Osteocyte (in vitro differentiated cells): Measurements from ENCODE around the gene COPS3. TPM values are rescaled to one million over a fixed set of nuclear protein-coding genes. Genes with fewer than 3 reads are reported as not detected.
"Not testable (repeated sequence)": the region's sequence is repeated elsewhere in the genome, so short reads cannot be mapped to it uniquely, and the experiment has no call there.

Experiments
- DNase-seq: peaks from one replicate; pipeline ENCODE4 v3.0.0; 2021; ENCODE audit warnings: mixed read lengths; ENCODE audit not compliant: unreplicated experiment; ENCODE audit errors: extremely low spot score
- H3K27ac Mint-ChIP-seq: one replicate; pipeline ENCODE4 v1.8.0; 2021; ENCODE audit warnings: mild to moderate bottlenecking, mixed read lengths; ENCODE audit not compliant: unreplicated experiment
- H3K27me3 Mint-ChIP-seq: one replicate; pipeline ENCODE4 v1.8.0; 2021; ENCODE audit warnings: mixed read lengths; ENCODE audit not compliant: unreplicated experiment
- H3K36me3 Mint-ChIP-seq: one replicate; pipeline ENCODE4 v1.8.0; 2021; ENCODE audit warnings: mixed read lengths; ENCODE audit not compliant: unreplicated experiment
- H3K4me1 Mint-ChIP-seq: one replicate; pipeline ENCODE4 v1.8.0; 2021; ENCODE audit warnings: mixed read lengths; ENCODE audit not compliant: unreplicated experiment
- H3K4me3 Mint-ChIP-seq: one replicate; pipeline ENCODE4 v1.8.0; 2021; ENCODE audit warnings: mild to moderate bottlenecking, moderate library complexity, mixed read lengths; ENCODE audit not compliant: unreplicated experiment
- H3K9me3 Mint-ChIP-seq: one replicate; pipeline ENCODE4 v1.8.0; 2021; ENCODE audit warnings: mixed read lengths; ENCODE audit not compliant: unreplicated experiment
- CTCF ChIP-seq: fragments of 200-600 bp; sonication (generic); IDR thresholded peaks from 2 replicates; pipeline ENCODE4 v1.5.0; 2021; ENCODE audit warnings: antibody characterized with exemption, mild to moderate bottlenecking, moderate library complexity
- total RNA-seq: library from RNA; stranded (reverse); gene quantifications from 2 replicates; pipeline ENCODE4 v1.2.1, GENCODE V29; 2021

COPS3 gene
- total RNA-seq, 1 donor from 2014 or later, result 55.9 TPM

- no peak for TF ChIP-seq CTCF
- H3K36me3 Mint-ChIP-seq, result no peaks in the 10 kb centered on the region
- no peaks in the 10 kb centered on the region for H3K9me3 Mint-ChIP-seq
- H3K4me3 Mint-ChIP-seq, result no peak overlapping the region
- H3K4me1 Mint-ChIP-seq, result peaks cover 13% of the 10 kb centered on the region
- H3K27me3 Mint-ChIP-seq, result no peaks in the 10 kb centered on the region
- no peak for DNase-seq
- peak overlapping the region; percentile 47 for H3K27ac Mint-ChIP-seq
These were observed 24.3 kb upstream of the COPS3 start for GRCh38 chr17:17305281-17305801.

- peaks cover 15% of the 10 kb centered on the region for H3K4me1 Mint-ChIP-seq
- no peak overlapping the region for H3K27ac Mint-ChIP-seq
- no peaks in the 10 kb centered on the region for H3K36me3 Mint-ChIP-seq
- no peaks in the 10 kb centered on the region for H3K27me3 Mint-ChIP-seq
- H3K4me3 Mint-ChIP-seq, result peak overlapping the region; percentile 72
- DNase-seq, result no peak
- no peaks in the 10 kb centered on the region for H3K9me3 Mint-ChIP-seq
- no peak for TF ChIP-seq CTCF
These were observed 23.5 kb upstream of the COPS3 start for GRCh38 chr17:17304521-17304985.

GRCh38 chr17:17303847-17304490, 22.9 kb upstream of the COPS3 start:
- Mint-ChIP-seq H3K36me3 (no peaks in the 10 kb centered on the region), H3K27me3 (no peaks in the 10 kb centered on the region), H3K27ac (no peak overlapping the region), H3K4me1 (peaks cover 15% of the 10 kb centered on the region), H3K4me3 (peak overlapping the region; percentile 72), H3K9me3 (no peaks in the 10 kb centered on the region)
- DNase-seq, result no peak
- no peak for TF ChIP-seq CTCF

- no peak for TF ChIP-seq CTCF
- Mint-ChIP-seq H3K4me1 (peaks cover 20% of the 10 kb centered on the region), H3K4me3 (peak within 1 kb of the TSS; percentile 85), H3K27ac (peak within 1 kb of the TSS; percentile 72), H3K36me3 (no peaks in the 10 kb centered on the region), H3K9me3 (no peaks in the 10 kb centered on the region), H3K27me3 (no peaks in the 10 kb centered on the region)
- DNase-seq, result no peak
These were observed 22.2 kb upstream of the COPS3 start, which contains the start of gene NT5M for GRCh38 chr17:17303010-17303846. Gene NT5M (plus strand): TSS chr17:17303373. CDS start chr17:17303551, 178 bp downstream.

GRCh38 chr17:17301659-17302058, 20.6 kb upstream of the COPS3 start:
- H3K27me3 Mint-ChIP-seq, result not testable (repeated sequence)

More at GRCh38 chr17:17301659-17302058, 20.6 kb upstream of the COPS3 start:
- H3K9me3 Mint-ChIP-seq, H3K4me3 Mint-ChIP-seq, H3K36me3 Mint-ChIP-seq, H3K27ac Mint-ChIP-seq, DNase-seq: not testable (repeated sequence)
- peaks cover 33% of the 10 kb centered on the region for H3K4me1 Mint-ChIP-seq
